DOHH2 (cell line): ENCODE results near the gene PDIA6.

ENCODE experiments used
- H3F3A ChIP-seq: fragments of 200-600 bp; sonication (generic), shearing (Covaris generic); 2 replicates; pipeline ENCODE4 v1.6.0; 2016; ENCODE audit warnings: antibody characterized with exemption, mild to moderate bottlenecking; ENCODE audit not compliant: control insufficient read depth, insufficient read depth
- H3K27ac ChIP-seq: fragments of 200-600 bp; sonication (generic); 2 replicates; pipeline ENCODE4 v1.5.1; 2014; ENCODE audit warnings: low read depth, mild to moderate bottlenecking, low read length, moderate library complexity
- H3K27me3 ChIP-seq: fragments of 200-600 bp; sonication (generic); 2 replicates; pipeline ENCODE4 v1.6.1; 2014; ENCODE audit warnings: mild to moderate bottlenecking, low read length, mixed read lengths; ENCODE audit not compliant: control insufficient read depth
- H3K36me3 ChIP-seq: fragments of 200-600 bp; sonication (generic); 2 replicates; pipeline ENCODE4 v1.6.1; 2014; ENCODE audit warnings: mild to moderate bottlenecking, low read length, moderate library complexity, mixed read lengths; ENCODE audit not compliant: control insufficient read depth
- H3K4me1 ChIP-seq: fragments of 200-600 bp; sonication (generic); 2 replicates; pipeline ENCODE4 v1.6.1; 2014; ENCODE audit warnings: mild to moderate bottlenecking, low read length, mixed read lengths; ENCODE audit not compliant: control insufficient read depth
- H3K4me2 ChIP-seq: fragments of 200-600 bp; sonication (generic); 2 replicates; pipeline ENCODE4 v1.6.0; 2014; ENCODE audit warnings: mild to moderate bottlenecking, low read length, moderate library complexity
- H3K4me3 ChIP-seq: fragments of 200-600 bp; sonication (generic); 2 replicates; pipeline ENCODE4 v1.5.1; 2014; ENCODE audit warnings: mild to moderate bottlenecking, low read length, mixed read lengths
- H3K79me2 ChIP-seq: fragments of 200-600 bp; sonication (generic); 2 replicates; pipeline ENCODE4 v1.6.1; 2014; ENCODE audit warnings: mild to moderate bottlenecking, low read length, mixed read lengths; ENCODE audit not compliant: control insufficient read depth
- H3K9me2 ChIP-seq: fragments of 200-600 bp; sonication (generic); replicated peaks from 2 replicates; pipeline ENCODE4 v1.6.1; 2014; ENCODE audit warnings: mild to moderate bottlenecking, low read length, mixed read lengths; ENCODE audit not compliant: control insufficient read depth
- H3K9me3 ChIP-seq: fragments of 200-600 bp; sonication (generic); 2 replicates; pipeline ENCODE4 v1.6.1; 2014; ENCODE audit warnings: antibody characterized with exemption, low read length, mixed read lengths; ENCODE audit not compliant: control insufficient read depth, insufficient read depth
- H4K20me1 ChIP-seq: fragments of 200-600 bp; sonication (generic); 2 replicates; pipeline ENCODE4 v1.6.0; 2014; ENCODE audit warnings: low read depth, mild to moderate bottlenecking, antibody characterized with exemption, low read length, moderate library complexity; ENCODE audit not compliant: control insufficient read depth, insufficient read depth
- CTCF ChIP-seq: fragments of 200-600 bp; sonication (generic); IDR thresholded peaks from one replicate; pipeline ENCODE4 v1.5.1; 2014; ENCODE audit warnings: antibody characterized with exemption, mild to moderate bottlenecking, low read depth, low read length; ENCODE audit not compliant: poor library complexity, severe bottlenecking
- EZH2phosphoT487 ChIP-seq: fragments of 200-600 bp; sonication (generic); IDR thresholded peaks from 2 replicates; pipeline ENCODE4 v1.6.1; 2017; ENCODE audit warnings: borderline replicate concordance, mild to moderate bottlenecking, antibody characterized with exemption, low read length, moderate library complexity, mixed read lengths

Gene PDIA6

GRCh38 chr2:10778724-10779115, 33.9 kb downstream of the PDIA6 start:
- Histone ChIP-seq H3F3A (no peaks in the 10 kb centered on the region), H3K4me1 (no peaks in the 10 kb centered on the region), H3K4me2 (no peak overlapping the region), H3K9me2 (no peaks in the 10 kb centered on the region), H3K36me3 (peaks cover 31% of the 10 kb centered on the region), H3K4me3 (no peak overlapping the region), H3K27ac (no peak overlapping the region), H3K9me3 (no peaks in the 10 kb centered on the region), H4K20me1 (peaks cover 2% of the 10 kb centered on the region), H3K79me2 (no peaks in the 10 kb centered on the region), H3K27me3 (no peaks in the 10 kb centered on the region)
- TF ChIP-seq CTCF (no peak), EZH2phosphoT487 (no peak)

GRCh38 chr2:10777842-10778723, 34.5 kb downstream of the PDIA6 start:
- peaks cover 2% of the 10 kb centered on the region for H4K20me1 ChIP-seq
- no peaks in the 10 kb centered on the region for H3K9me2 ChIP-seq
- no peaks in the 10 kb centered on the region for H3F3A ChIP-seq
- no peak overlapping the region for H3K4me3 ChIP-seq
- H3K27ac ChIP-seq: no peak overlapping the region
- H3K4me1 ChIP-seq: no peaks in the 10 kb centered on the region
- H3K36me3 ChIP-seq: peaks cover 25% of the 10 kb centered on the region
- no peak overlapping the region for H3K4me2 ChIP-seq
- H3K79me2 ChIP-seq: no peaks in the 10 kb centered on the region
- no peaks in the 10 kb centered on the region for H3K27me3 ChIP-seq
- no peaks in the 10 kb centered on the region for H3K9me3 ChIP-seq
- TF ChIP-seq CTCF: no peak
- TF ChIP-seq EZH2phosphoT487: no peak

GRCh38 chr2:10777111-10777841, 35.3 kb downstream of the PDIA6 start:
- peaks cover 2% of the 10 kb centered on the region for H4K20me1 ChIP-seq
- no peaks in the 10 kb centered on the region for H3K27me3 ChIP-seq
- H3K4me3 ChIP-seq: no peak overlapping the region
- peaks cover 20% of the 10 kb centered on the region for H3K36me3 ChIP-seq
- TF ChIP-seq EZH2phosphoT487 (no peak), CTCF (no peak)
- no peaks in the 10 kb centered on the region for H3K79me2 ChIP-seq
- no peak overlapping the region for H3K4me2 ChIP-seq
- H3K9me2 ChIP-seq: no peaks in the 10 kb centered on the region
- H3F3A ChIP-seq: no peaks in the 10 kb centered on the region
- H3K4me1 ChIP-seq: no peaks in the 10 kb centered on the region
- H3K9me3 ChIP-seq: no peaks in the 10 kb centered on the region
- no peak overlapping the region for H3K27ac ChIP-seq
